ENCODE data around the gene KCNIP1. TPM values are rescaled to one million over a fixed set of nuclear protein-coding genes. Genes with fewer than 3 reads are reported as not detected.
"Not testable (repeated sequence)": the region's sequence is repeated elsewhere in the genome, so short reads cannot be mapped to it uniquely, and the experiment has no call there.

KCNIP1 gene
- total and polyA plus RNA-seq, 4 donors: 31.2 to 165 (median 111) TPM

DNA sequence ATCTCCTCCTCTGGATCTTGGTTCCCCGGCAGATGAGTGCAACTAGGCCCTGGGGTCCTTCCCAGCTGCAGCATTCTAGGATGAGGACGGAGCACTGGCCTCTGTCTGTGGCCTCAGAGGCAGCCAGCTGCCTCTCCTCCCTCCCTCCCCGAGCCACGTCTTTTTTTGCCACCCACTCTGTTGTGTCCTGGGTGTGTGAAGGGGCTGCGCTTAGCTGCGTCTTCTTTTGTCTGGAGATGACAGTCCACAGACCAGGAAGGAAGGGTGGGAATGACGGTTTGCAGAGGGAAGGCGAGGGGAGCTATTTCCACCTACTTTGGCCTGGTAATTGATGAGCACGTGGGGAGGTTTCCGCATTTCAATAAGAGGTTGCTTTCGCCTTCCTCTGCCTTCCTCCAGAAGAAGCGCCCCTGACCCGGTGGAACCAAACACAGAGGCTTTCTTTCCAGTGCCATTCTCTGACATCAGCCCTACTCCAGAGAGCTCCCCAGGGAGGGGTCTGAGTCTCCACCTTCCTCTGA, 245.2 kb downstream of the KCNIP1 start:
- Histone ChIP-seq H3K9me3 (ENCODE audit: control insufficient read depth, insufficient read depth, low read length) (no peaks in the 10 kb centered on the region), H3K27ac (ENCODE audit: low read depth, low read length) (no peak overlapping the region), H3K4me1 (ENCODE audit: control insufficient read depth, insufficient read depth, low read length) (peaks cover 48% of the 10 kb centered on the region), H3K27me3 (ENCODE audit: control insufficient read depth, insufficient read depth, low read length) (peaks cover 2% of the 10 kb centered on the region), H3K4me3 (ENCODE audit: low read depth, low read length) (no peak overlapping the region), H3K36me3 (ENCODE audit: control insufficient read depth, insufficient read depth, low read length) (no peaks in the 10 kb centered on the region)
- DNase-seq (ENCODE audit: low read depth in 4 of 6, low spot score in 6 of 6): peak in 1 of 6 donors; percentile 40
- WGBS (ENCODE audit: insufficient coverage): 57% methylated on average over 9 of the region's 13 CpGs

- Histone ChIP-seq H3K4me3 (ENCODE audit: low read depth, low read length) (no peak overlapping the region), H3K9me3 (ENCODE audit: control insufficient read depth, insufficient read depth, low read length) (no peaks in the 10 kb centered on the region), H3K4me1 (ENCODE audit: control insufficient read depth, insufficient read depth, low read length) (peaks cover 39% of the 10 kb centered on the region), H3K36me3 (ENCODE audit: control insufficient read depth, insufficient read depth, low read length) (no peaks in the 10 kb centered on the region), H3K27ac (ENCODE audit: low read depth, low read length) (no peak overlapping the region), H3K27me3 (ENCODE audit: control insufficient read depth, insufficient read depth, low read length) (no peaks in the 10 kb centered on the region)
- 92% methylated on average over 7 of the region's 7 CpGs for WGBS (ENCODE audit: insufficient coverage)
- DNase-seq (ENCODE audit: low read depth in 4 of 6, low spot score in 6 of 6): no peak
Measured at GRCh38 chr5:170749911-170750431, 246.2 kb downstream of the KCNIP1 start.

GRCh38 chr5:170750791-170751190, 247.0 kb downstream of the KCNIP1 start:
- no peak for DNase-seq (ENCODE audit: low read depth in 4 of 6, low spot score in 6 of 6)
- Histone ChIP-seq H3K4me3 (ENCODE audit: low read depth, low read length) (no peak overlapping the region), H3K9me3 (ENCODE audit: control insufficient read depth, insufficient read depth, low read length) (no peaks in the 10 kb centered on the region), H3K27ac (ENCODE audit: low read depth, low read length) (no peak overlapping the region), H3K27me3 (ENCODE audit: control insufficient read depth, insufficient read depth, low read length) (no peaks in the 10 kb centered on the region), H3K4me1 (ENCODE audit: control insufficient read depth, insufficient read depth, low read length) (peaks cover 31% of the 10 kb centered on the region), H3K36me3 (ENCODE audit: control insufficient read depth, insufficient read depth, low read length) (no peaks in the 10 kb centered on the region)
- WGBS (ENCODE audit: insufficient coverage): 75% methylated on average over 5 of the region's 6 CpGs

DNA sequence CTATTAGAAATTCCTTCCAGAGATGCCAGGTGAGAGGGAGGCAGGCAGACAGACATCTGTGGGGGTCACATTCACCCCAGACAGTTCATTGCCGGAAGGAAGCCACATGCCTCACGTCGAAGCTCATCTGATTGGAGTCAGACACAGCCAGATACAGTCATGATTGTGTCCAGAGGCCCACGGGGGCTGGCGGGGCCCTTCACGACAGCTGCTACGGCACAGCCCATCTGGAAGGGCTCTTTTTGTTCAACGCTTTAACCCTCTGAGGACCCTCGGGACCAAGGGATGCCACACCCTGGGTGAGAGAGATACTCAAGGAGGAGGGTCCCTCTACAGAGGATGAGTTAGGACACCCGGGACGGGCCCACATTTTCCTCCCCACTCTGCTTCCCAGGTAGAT, 247.8 kb downstream of the KCNIP1 start:
- Histone ChIP-seq H3K36me3 (ENCODE audit: control insufficient read depth, insufficient read depth, low read length) (no peaks in the 10 kb centered on the region), H3K27me3 (ENCODE audit: control insufficient read depth, insufficient read depth, low read length) (no peaks in the 10 kb centered on the region), H3K27ac (ENCODE audit: low read depth, low read length) (no peak overlapping the region), H3K4me1 (ENCODE audit: control insufficient read depth, insufficient read depth, low read length) (peaks cover 22% of the 10 kb centered on the region), H3K9me3 (ENCODE audit: control insufficient read depth, insufficient read depth, low read length) (no peaks in the 10 kb centered on the region), H3K4me3 (ENCODE audit: low read depth, low read length) (no peak overlapping the region)
- 31% methylated on average over 8 of the region's 11 CpGs for WGBS (ENCODE audit: insufficient coverage)
- DNase-seq (ENCODE audit: low read depth in 4 of 6, low spot score in 6 of 6): no peak

DNA sequence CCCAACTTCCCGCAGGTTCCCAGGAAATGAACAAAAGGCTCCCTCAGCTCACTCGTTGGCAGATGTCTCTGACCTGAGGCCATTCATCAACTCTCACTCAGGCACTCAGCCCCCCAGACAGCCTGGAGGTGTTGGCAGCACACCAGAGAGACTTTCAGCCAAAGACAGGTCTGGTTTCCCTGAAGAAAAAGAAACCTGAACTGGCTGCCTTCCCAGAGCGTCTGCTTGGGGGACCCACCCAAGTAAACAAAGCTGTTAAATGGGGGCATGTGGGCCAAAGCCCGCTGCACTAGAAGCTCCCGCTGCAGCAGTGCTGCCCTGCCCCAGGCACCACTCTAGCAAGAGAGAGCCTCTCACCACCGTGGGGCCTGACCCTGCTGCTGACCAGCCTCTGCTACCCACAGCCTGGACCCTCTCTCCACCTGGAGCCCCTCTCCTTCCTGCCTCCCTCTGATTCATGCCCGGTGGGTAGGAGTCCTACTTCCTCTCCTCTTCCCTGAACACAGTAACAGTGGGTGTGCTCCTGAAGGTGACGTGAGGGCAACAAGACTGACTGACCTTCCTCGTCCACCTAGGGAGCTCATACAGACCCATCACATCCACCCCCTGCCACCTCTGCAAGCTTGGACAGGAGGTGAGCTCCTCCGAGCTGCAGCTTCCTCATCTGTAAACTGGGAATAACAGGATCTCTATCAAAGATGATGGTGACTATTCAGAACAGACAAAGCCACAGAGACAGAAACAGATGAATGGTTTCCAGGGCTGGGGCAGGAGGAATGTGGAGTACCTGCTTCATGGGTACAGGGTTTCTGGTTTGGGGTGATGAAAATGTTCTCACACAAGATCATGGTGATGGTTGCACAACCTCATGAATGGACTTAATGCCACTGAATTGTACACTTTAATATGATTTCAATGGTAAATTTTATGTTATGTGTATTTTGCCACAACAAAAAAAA, 248.7 kb downstream of the KCNIP1 start:
- WGBS (ENCODE audit: insufficient coverage): 45% methylated on average over 7 of the region's 10 CpGs
- DNase-seq (ENCODE audit: low read depth in 4 of 6, low spot score in 6 of 6): peak in 2 of 6 donors; percentile 32 to 72
- peaks cover 18% of the 10 kb centered on the region for H3K4me1 ChIP-seq (ENCODE audit: control insufficient read depth, insufficient read depth, low read length)

DNA sequence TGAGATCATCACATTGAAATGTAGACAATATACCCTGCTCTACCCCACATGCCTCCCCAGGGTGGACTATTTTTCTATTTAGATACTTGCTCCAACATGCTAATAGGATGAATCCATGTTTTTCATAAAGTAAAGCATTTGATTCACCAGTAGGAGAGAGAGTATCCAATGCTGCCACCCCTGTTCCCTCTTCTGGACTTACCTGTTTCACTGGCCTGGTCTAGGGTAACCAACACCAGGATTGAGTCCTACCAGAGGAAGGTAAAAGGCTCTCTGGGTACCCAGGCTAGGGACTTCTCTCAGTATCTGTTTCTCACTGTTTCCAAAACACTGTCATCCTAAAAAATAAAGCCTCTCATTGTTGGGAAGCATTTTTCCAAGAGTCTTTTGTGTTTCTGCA, 249.5 kb downstream of the KCNIP1 start:
- no peak overlapping the region for H3K4me3 ChIP-seq (ENCODE audit: low read depth, low read length)
- H3K27ac ChIP-seq (ENCODE audit: low read depth, low read length): no peak overlapping the region
- H3K4me1 ChIP-seq (ENCODE audit: control insufficient read depth, insufficient read depth, low read length): peaks cover 18% of the 10 kb centered on the region
- H3K27me3 ChIP-seq (ENCODE audit: control insufficient read depth, insufficient read depth, low read length): no peaks in the 10 kb centered on the region
- H3K9me3 ChIP-seq (ENCODE audit: control insufficient read depth, insufficient read depth, low read length): no peaks in the 10 kb centered on the region
- H3K36me3 ChIP-seq (ENCODE audit: control insufficient read depth, insufficient read depth, low read length): no peaks in the 10 kb centered on the region
- DNase-seq (ENCODE audit: low read depth in 4 of 6, low spot score in 6 of 6): no peak

More for the DNA sequence above, 248.7 kb downstream of the KCNIP1 start:
- Histone ChIP-seq H3K4me3 (ENCODE audit: low read depth, low read length) (no peak overlapping the region), H3K27ac (ENCODE audit: low read depth, low read length) (no peak overlapping the region), H3K27me3 (ENCODE audit: control insufficient read depth, insufficient read depth, low read length) (no peaks in the 10 kb centered on the region), H3K9me3 (ENCODE audit: control insufficient read depth, insufficient read depth, low read length) (no peaks in the 10 kb centered on the region), H3K36me3 (ENCODE audit: control insufficient read depth, insufficient read depth, low read length) (no peaks in the 10 kb centered on the region)

GRCh38 chr5:170754508-170754907, 250.7 kb downstream of the KCNIP1 start:
- peaks cover 11% of the 10 kb centered on the region for H3K4me1 ChIP-seq (ENCODE audit: control insufficient read depth, insufficient read depth, low read length)
- not testable (repeated sequence) for H3K9me3 ChIP-seq (ENCODE audit: control insufficient read depth, insufficient read depth, low read length); H3K27ac ChIP-seq (ENCODE audit: low read depth, low read length); DNase-seq (ENCODE audit: low read depth in 4 of 6, low spot score in 6 of 6); H3K36me3 ChIP-seq (ENCODE audit: control insufficient read depth, insufficient read depth, low read length); H3K27me3 ChIP-seq (ENCODE audit: control insufficient read depth, insufficient read depth, low read length); H3K4me3 ChIP-seq (ENCODE audit: low read depth, low read length)
- WGBS (ENCODE audit: insufficient coverage): 87% methylated on average over 2 of the region's 2 CpGs

- H3K9me3 ChIP-seq (ENCODE audit: control insufficient read depth, insufficient read depth, low read length): no peaks in the 10 kb centered on the region
- peaks cover 11% of the 10 kb centered on the region for H3K4me1 ChIP-seq (ENCODE audit: control insufficient read depth, insufficient read depth, low read length)
- H3K27me3 ChIP-seq (ENCODE audit: control insufficient read depth, insufficient read depth, low read length): no peaks in the 10 kb centered on the region
- no peaks in the 10 kb centered on the region for H3K36me3 ChIP-seq (ENCODE audit: control insufficient read depth, insufficient read depth, low read length)
- WGBS (ENCODE audit: insufficient coverage): 40% methylated on average over 1 of the region's 7 CpGs
- H3K4me3 ChIP-seq (ENCODE audit: low read depth, low read length): no peak overlapping the region
- DNase-seq (ENCODE audit: low read depth in 4 of 6, low spot score in 6 of 6): peak in 1 of 6 donors; percentile 57
- no peak overlapping the region for H3K27ac ChIP-seq (ENCODE audit: low read depth, low read length)
Measured at GRCh38 chr5:170755679-170756456, 252.0 kb downstream of the KCNIP1 start.

- Histone ChIP-seq H3K4me3 (ENCODE audit: low read depth, low read length) (no peak overlapping the region), H3K4me1 (ENCODE audit: control insufficient read depth, insufficient read depth, low read length) (peaks cover 11% of the 10 kb centered on the region), H3K27ac (ENCODE audit: low read depth, low read length) (no peak overlapping the region), H3K36me3 (ENCODE audit: control insufficient read depth, insufficient read depth, low read length) (no peaks in the 10 kb centered on the region), H3K9me3 (ENCODE audit: control insufficient read depth, insufficient read depth, low read length) (no peaks in the 10 kb centered on the region), H3K27me3 (ENCODE audit: control insufficient read depth, insufficient read depth, low read length) (no peaks in the 10 kb centered on the region)
- no peak for DNase-seq (ENCODE audit: low read depth in 4 of 6, low spot score in 6 of 6)
- 90% methylated on average over 5 of the region's 8 CpGs for WGBS (ENCODE audit: insufficient coverage)
Measured at GRCh38 chr5:170756691-170757090, 252.9 kb downstream of the KCNIP1 start.
